ENCODE results near the gene COL16A1. TPM values are rescaled to one million over a fixed set of nuclear protein-coding genes. Genes with fewer than 3 reads are reported as not detected.
A peak's percentile ranks its signal among the peaks of the same experiment; 100 is the strongest.

COL16A1 gene
- total and polyA plus RNA-seq, 5 donors from 2014 or later: not detected

DNA sequence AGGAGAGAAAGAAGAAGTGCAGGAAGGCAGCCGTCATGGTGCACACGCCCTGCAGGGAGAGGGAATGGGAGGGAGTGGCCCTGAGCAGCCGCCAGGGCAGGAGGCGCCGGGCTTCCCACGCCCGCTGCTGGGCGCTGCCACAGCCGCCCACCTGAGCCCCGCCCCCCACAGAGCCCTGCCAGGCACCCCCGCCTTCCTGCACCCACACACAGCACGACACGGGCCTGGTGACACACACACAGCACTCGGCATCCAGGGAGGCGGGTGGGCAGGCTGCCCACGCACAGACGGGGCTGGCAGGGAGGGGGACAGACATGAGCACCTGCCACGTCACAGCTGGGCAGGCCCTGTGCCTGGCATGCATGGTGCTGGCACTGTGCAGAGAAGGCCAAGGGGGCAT is 32.9 kb upstream of the COL16A1 start:
- peak overlapping the region in 2 of 3 donors; percentile 24 to 84 for H3K27ac Mint-ChIP-seq
- no peak for DNase-seq
- peaks cover 4% of the 10 kb centered on the region for H3K27me3 Mint-ChIP-seq
- H3K4me3 Mint-ChIP-seq: no peak overlapping the region
- no peaks in the 10 kb centered on the region for H3K27me3 ChIP-seq (ENCODE audit: control insufficient read depth, insufficient read depth, low read length)
- ATAC-seq (ENCODE audit: low read depth in 2 of 2): peak in 1 of 2 donors; percentile 38
- no peaks in the 10 kb centered on the region for H3K9me3 ChIP-seq (ENCODE audit: control insufficient read depth in 2 of 2, low read length in 2 of 2)
- H3K36me3 ChIP-seq (ENCODE audit: control insufficient read depth, insufficient read depth, low read length): no peaks in the 10 kb centered on the region
- no peak overlapping the region for H3K4me3 ChIP-seq (ENCODE audit: low read depth, low read length)
- H3K4me1 ChIP-seq (ENCODE audit: control insufficient read depth, insufficient read depth, low read length, poor library complexity, severe bottlenecking): peaks cover 2% of the 10 kb centered on the region
- H3K9me3 Mint-ChIP-seq: no peaks in the 10 kb centered on the region
- H3K4me1 Mint-ChIP-seq: peaks cover 0 to 14% (median 7%) of the 10 kb centered on the region in 4 donors
- H3K27ac ChIP-seq (ENCODE audit: insufficient read depth, low read length, poor library complexity, severe bottlenecking): no peak overlapping the region
- no peaks in the 10 kb centered on the region for H3K36me3 Mint-ChIP-seq

DNA sequence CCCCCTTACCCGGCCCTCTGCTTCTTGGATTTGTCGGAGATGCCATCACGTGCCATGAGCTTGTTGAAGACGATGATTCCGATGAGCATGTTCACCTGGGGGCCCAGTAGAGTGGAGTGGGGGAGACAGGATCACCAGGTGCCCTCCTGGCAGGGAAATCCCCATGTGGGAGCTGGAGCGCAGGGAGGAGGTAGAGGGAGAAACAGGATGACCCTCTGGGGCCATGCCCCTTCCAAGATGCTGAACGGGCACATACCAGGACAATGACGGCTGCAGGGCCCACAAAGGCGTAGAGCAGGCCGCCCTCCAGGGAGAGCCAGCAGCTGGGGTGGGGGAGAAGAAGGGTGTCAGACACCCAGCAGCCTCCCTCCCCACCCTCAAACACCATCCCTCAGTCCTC is 31.8 kb upstream of the COL16A1 start:
- ATAC-seq (ENCODE audit: low read depth in 2 of 2) (no peak), DNase-seq (no peak)
- no peak overlapping the region for H3K4me3 Mint-ChIP-seq
- H3K27ac ChIP-seq (ENCODE audit: insufficient read depth, low read length, poor library complexity, severe bottlenecking): no peak overlapping the region
- H3K27me3 ChIP-seq (ENCODE audit: control insufficient read depth, insufficient read depth, low read length): no peaks in the 10 kb centered on the region
- H3K27me3 Mint-ChIP-seq: peaks cover 4% of the 10 kb centered on the region
- H3K27ac Mint-ChIP-seq: no peak overlapping the region
- no peak overlapping the region for H3K4me3 ChIP-seq (ENCODE audit: low read depth, low read length)
- H3K4me1 Mint-ChIP-seq: peaks cover 0 to 14% (median 7%) of the 10 kb centered on the region in 4 donors
- no peaks in the 10 kb centered on the region for H3K9me3 Mint-ChIP-seq
- no peaks in the 10 kb centered on the region for H3K36me3 ChIP-seq (ENCODE audit: control insufficient read depth, insufficient read depth, low read length)
- H3K36me3 Mint-ChIP-seq: no peaks in the 10 kb centered on the region
- peaks cover 2% of the 10 kb centered on the region for H3K4me1 ChIP-seq (ENCODE audit: control insufficient read depth, insufficient read depth, low read length, poor library complexity, severe bottlenecking)
- H3K9me3 ChIP-seq (ENCODE audit: control insufficient read depth in 2 of 2, low read length in 2 of 2): no peaks in the 10 kb centered on the region

DNA sequence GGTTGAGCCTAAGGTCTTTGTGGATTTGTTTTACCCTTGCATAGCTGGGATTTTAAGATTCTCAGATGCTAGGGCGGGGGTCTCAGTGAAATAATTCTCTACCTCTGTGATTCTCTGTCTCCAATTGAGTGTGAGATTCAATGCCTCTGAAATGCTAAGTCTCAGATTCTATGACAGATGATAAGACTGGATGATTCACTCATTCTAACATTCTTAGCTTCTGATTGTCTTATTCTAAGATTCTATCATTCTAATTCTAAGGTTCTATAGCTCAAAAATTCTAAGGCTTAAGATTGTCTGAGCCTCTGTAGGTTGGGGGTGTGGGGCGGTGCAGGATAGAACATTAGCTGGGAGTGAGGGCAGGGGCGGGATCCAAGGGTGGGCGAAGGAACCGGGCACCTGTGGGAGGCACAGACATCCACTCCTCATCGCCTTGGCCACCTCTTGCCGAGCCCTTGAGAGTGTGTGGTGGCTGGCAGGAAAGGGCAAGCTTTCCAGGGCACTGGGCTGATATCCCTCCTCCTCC is 30.8 kb upstream of the COL16A1 start:
- no peaks in the 10 kb centered on the region for H3K27me3 ChIP-seq (ENCODE audit: control insufficient read depth, insufficient read depth, low read length)
- H3K36me3 Mint-ChIP-seq: no peaks in the 10 kb centered on the region
- H3K27ac ChIP-seq (ENCODE audit: insufficient read depth, low read length, poor library complexity, severe bottlenecking): no peak overlapping the region
- H3K4me3 ChIP-seq (ENCODE audit: low read depth, low read length): no peak overlapping the region
- H3K27ac Mint-ChIP-seq: no peak overlapping the region
- H3K4me1 Mint-ChIP-seq: peaks cover 0 to 12% (median 7%) of the 10 kb centered on the region in 4 donors
- no peaks in the 10 kb centered on the region for H3K36me3 ChIP-seq (ENCODE audit: control insufficient read depth, insufficient read depth, low read length)
- ATAC-seq (ENCODE audit: low read depth in 2 of 2) (no peak), DNase-seq (no peak)
- H3K9me3 ChIP-seq (ENCODE audit: control insufficient read depth in 2 of 2, low read length in 2 of 2): no peaks in the 10 kb centered on the region
- no peak overlapping the region for H3K4me3 Mint-ChIP-seq
- H3K4me1 ChIP-seq (ENCODE audit: control insufficient read depth, insufficient read depth, low read length, poor library complexity, severe bottlenecking): peaks cover 2% of the 10 kb centered on the region
- peaks cover 4% of the 10 kb centered on the region for H3K27me3 Mint-ChIP-seq
- no peaks in the 10 kb centered on the region for H3K9me3 Mint-ChIP-seq

DNA sequence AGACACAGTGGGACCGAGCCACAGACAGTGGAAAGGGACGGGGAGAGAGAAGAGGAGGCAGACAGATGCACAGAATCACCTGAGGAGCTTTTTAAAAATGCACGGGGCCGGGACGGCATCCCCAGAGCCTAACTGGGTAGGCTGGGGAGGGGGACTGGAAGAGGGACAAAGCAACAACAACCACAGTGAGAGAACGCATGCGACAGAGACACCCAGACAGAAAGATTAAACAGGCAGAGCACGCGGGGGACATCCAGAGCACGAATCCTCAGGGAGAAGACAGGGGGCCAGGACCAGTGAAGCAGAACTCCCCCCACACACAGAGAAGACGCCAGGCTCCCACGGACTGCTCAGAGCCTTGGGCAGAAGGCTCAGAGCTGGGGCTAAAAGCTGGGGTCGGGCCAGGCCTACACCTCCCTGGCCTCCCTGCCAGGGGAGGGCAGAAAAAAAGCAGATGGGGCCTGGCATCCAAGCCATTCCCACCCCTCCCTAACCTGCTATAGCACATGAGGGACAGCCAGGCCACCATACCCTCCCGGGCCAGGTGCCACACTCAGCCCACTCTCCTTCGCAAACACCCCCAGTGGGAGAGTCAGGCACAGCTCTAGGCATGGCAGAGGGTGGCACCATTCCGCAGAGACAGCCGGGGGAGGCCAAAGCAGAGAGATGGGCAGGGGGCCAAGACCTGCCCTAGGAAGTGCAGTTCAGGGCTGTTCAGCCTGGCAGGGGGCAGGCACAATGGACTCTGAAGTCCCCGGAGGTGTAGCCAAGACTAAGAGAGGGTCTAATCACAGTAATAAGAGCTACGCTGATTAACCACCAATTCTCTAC is 29.8 kb upstream of the COL16A1 start:
- Mint-ChIP-seq H3K4me3 (no peak overlapping the region), H3K27me3 (peaks cover 4% of the 10 kb centered on the region), H3K9me3 (no peaks in the 10 kb centered on the region), H3K36me3 (no peaks in the 10 kb centered on the region), H3K27ac (no peak overlapping the region), H3K4me1 (peaks cover 0 to 9% (median 1%) of the 10 kb centered on the region in 4 donors)
- Histone ChIP-seq H3K36me3 (ENCODE audit: control insufficient read depth, insufficient read depth, low read length) (no peaks in the 10 kb centered on the region), H3K27ac (ENCODE audit: insufficient read depth, low read length, poor library complexity, severe bottlenecking) (no peak overlapping the region), H3K4me3 (ENCODE audit: low read depth, low read length) (no peak overlapping the region), H3K27me3 (ENCODE audit: control insufficient read depth, insufficient read depth, low read length) (no peaks in the 10 kb centered on the region), H3K9me3 (ENCODE audit: control insufficient read depth in 2 of 2, low read length in 2 of 2) (no peaks in the 10 kb centered on the region), H3K4me1 (ENCODE audit: control insufficient read depth, insufficient read depth, low read length, poor library complexity, severe bottlenecking) (no peaks in the 10 kb centered on the region)
- DNase-seq: no peak
- no peak for ATAC-seq (ENCODE audit: low read depth in 2 of 2)

DNA sequence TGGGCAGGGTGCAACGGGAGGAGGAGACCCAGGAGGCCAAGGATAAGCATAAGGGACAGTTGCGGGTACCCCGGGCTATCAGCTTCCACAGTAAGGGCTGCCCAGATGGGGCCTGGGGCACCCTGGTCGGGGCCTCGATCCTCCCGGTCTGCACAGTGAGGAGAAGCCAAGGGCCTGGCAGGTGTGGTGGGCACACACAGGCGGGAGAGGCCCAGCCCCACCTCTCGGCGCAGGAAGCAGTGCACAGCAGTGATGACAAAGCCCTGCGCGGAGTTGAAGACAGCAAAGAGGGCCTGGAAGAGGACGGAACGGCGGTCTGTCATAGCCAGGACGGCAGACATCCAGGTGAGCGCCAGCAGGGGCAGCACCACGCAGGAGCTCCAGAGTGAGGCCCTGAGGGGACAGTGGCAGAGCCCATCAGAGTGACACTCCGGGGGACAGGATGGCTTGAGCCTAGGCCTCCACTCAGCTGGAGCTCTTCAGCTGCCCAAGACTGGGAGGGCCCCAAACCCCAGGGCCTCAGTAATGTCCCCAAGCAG is 29.0 kb upstream of the COL16A1 start:
- no peaks in the 10 kb centered on the region for H3K36me3 Mint-ChIP-seq
- H3K27ac Mint-ChIP-seq: no peak overlapping the region
- no peak overlapping the region for H3K4me3 Mint-ChIP-seq
- no peak for ATAC-seq (ENCODE audit: low read depth in 2 of 2)
- H3K9me3 ChIP-seq (ENCODE audit: control insufficient read depth in 2 of 2, low read length in 2 of 2): no peaks in the 10 kb centered on the region
- no peak overlapping the region for H3K27ac ChIP-seq (ENCODE audit: insufficient read depth, low read length, poor library complexity, severe bottlenecking)
- H3K27me3 ChIP-seq (ENCODE audit: control insufficient read depth, insufficient read depth, low read length): no peaks in the 10 kb centered on the region
- no peak overlapping the region for H3K4me3 ChIP-seq (ENCODE audit: low read depth, low read length)
- H3K4me1 ChIP-seq (ENCODE audit: control insufficient read depth, insufficient read depth, low read length, poor library complexity, severe bottlenecking): no peaks in the 10 kb centered on the region
- peaks cover 0 to 9% (median 1%) of the 10 kb centered on the region in 4 donors for H3K4me1 Mint-ChIP-seq
- no peak for DNase-seq
- no peaks in the 10 kb centered on the region for H3K36me3 ChIP-seq (ENCODE audit: control insufficient read depth, insufficient read depth, low read length)
- H3K27me3 Mint-ChIP-seq: peaks cover 4% of the 10 kb centered on the region
- peaks cover 0 to 2% (median 0%) of the 10 kb centered on the region in 7 donors for H3K9me3 Mint-ChIP-seq

DNA sequence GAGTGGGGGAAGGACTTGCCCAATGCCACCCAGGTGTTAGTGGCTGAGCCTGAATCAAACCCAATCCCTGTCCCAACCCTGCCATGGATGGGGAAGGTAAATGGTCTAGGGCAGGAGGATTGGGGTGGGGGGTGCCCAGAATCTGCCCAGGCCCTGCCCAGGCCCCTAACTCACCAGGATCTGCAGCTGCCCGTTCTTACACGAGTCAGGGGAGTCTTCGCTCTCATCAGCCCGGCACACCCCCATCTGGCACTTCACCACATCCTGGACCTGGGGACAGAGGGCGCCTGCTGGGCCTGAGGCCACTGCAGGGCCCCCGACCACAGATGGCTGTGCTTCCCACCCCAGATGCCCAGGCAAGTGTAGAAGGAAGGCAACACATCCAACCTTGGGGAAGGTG is 28.5 kb upstream of the COL16A1 start:
- DNase-seq: no peak
- peaks cover 0 to 2% (median 0%) of the 10 kb centered on the region in 7 donors for H3K9me3 Mint-ChIP-seq
- H3K9me3 ChIP-seq (ENCODE audit: control insufficient read depth in 2 of 2, low read length in 2 of 2): no peaks in the 10 kb centered on the region
- peaks cover 4% of the 10 kb centered on the region for H3K27me3 Mint-ChIP-seq
- ATAC-seq (ENCODE audit: low read depth in 2 of 2): no peak
- H3K27ac ChIP-seq (ENCODE audit: insufficient read depth, low read length, poor library complexity, severe bottlenecking): no peak overlapping the region
- H3K4me1 Mint-ChIP-seq: peaks cover 0 to 9% (median 1%) of the 10 kb centered on the region in 4 donors
- H3K27ac Mint-ChIP-seq: no peak overlapping the region
- no peaks in the 10 kb centered on the region for H3K27me3 ChIP-seq (ENCODE audit: control insufficient read depth, insufficient read depth, low read length)
- H3K4me1 ChIP-seq (ENCODE audit: control insufficient read depth, insufficient read depth, low read length, poor library complexity, severe bottlenecking): no peaks in the 10 kb centered on the region
- H3K36me3 Mint-ChIP-seq: no peaks in the 10 kb centered on the region
- H3K4me3 Mint-ChIP-seq: no peak overlapping the region
- no peaks in the 10 kb centered on the region for H3K36me3 ChIP-seq (ENCODE audit: control insufficient read depth, insufficient read depth, low read length)
- H3K4me3 ChIP-seq (ENCODE audit: low read depth, low read length): no peak overlapping the region

DNA sequence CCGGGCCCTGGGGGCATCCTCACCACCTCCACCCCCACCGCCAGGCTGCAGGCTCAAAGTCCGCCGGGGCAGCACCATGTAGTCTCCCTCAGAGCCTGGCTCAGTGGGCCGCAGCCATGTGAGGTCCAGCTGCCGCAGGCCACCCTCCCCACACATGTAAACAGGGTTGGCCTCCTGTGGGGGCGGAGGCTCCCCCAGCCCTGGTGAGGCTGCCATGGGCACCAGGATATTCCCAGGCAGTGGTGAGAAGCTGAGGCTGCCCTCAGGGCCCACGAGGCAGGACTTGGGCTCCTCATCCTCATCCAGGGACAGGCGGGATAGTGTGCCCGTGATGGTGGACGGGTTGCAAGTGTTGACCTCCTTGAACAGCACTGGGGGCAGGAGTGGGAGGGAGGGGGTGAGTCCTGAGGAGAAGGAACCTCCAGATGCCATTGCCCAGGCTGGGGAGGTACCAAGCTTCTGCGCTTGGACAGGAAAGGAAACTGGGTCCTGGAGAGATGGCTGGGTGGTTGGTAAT is 27.3 kb upstream of the COL16A1 start:
- H3K9me3 Mint-ChIP-seq: peaks cover 0 to 2% (median 0%) of the 10 kb centered on the region in 7 donors
- Histone ChIP-seq H3K27ac (ENCODE audit: insufficient read depth, low read length, poor library complexity, severe bottlenecking) (no peak overlapping the region), H3K4me3 (ENCODE audit: low read depth, low read length) (no peak overlapping the region), H3K27me3 (ENCODE audit: control insufficient read depth, insufficient read depth, low read length) (no peaks in the 10 kb centered on the region), H3K9me3 (ENCODE audit: control insufficient read depth in 2 of 2, low read length in 2 of 2) (no peaks in the 10 kb centered on the region), H3K36me3 (ENCODE audit: control insufficient read depth, insufficient read depth, low read length) (no peaks in the 10 kb centered on the region), H3K4me1 (ENCODE audit: control insufficient read depth, insufficient read depth, low read length, poor library complexity, severe bottlenecking) (no peaks in the 10 kb centered on the region)
- no peak for ATAC-seq (ENCODE audit: low read depth in 2 of 2)
- no peak for DNase-seq
- no peaks in the 10 kb centered on the region for H3K36me3 Mint-ChIP-seq
- no peak overlapping the region for H3K4me3 Mint-ChIP-seq
- H3K27me3 Mint-ChIP-seq: no peaks in the 10 kb centered on the region
- peaks cover 0 to 3% (median 0%) of the 10 kb centered on the region in 4 donors for H3K4me1 Mint-ChIP-seq
- no peak overlapping the region for H3K27ac Mint-ChIP-seq
